Measurements from ENCODE around the gene MEGF11.

The MEGF11 gene

DNA sequence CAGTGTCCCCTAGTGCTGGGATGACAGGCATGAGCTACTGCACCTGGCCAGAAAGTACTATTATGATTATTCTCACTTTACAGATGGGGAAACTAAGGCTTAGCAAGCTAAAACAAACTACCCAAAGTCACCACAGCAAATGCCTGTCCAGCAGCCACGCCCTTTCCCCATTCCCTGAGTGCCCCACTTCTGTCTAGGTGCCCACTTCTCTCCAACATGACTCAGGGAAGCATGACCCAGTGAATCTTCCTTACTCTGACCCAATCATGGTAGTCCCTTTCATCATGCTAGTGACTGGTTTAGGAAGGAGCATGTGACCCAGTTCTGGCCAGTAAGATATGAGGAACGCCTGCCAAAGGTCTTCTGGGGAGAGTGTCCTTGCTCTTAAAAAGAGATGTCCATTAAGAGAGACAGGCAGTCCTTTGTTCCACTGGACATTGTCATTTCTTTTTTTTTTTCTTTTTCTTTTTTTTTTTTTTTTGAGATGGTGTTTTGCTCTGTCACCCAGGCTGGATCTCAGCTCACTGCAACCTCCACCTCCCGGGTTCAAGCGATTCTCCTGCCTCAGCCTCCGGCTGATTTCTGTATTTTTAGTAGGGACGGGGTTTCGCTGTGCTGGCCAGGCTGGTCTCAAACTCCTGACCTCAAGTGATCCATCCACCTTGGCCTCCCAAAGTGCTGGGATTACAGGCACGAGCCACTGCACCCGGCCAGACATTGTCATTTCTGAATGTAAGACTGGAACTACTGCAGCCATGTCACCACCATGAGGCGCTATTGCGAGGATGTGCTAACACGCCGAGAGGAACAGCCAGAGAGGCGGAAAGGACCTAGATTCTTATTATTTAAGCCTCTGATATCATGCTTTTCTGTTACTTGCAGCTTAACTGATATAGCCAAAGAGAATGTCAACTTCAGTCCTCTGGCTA is 19.8 kb downstream of the MEGF11 start:
- Histone ChIP-seq H3K27me3 (ENCODE audit: low read depth, low read length) (peaks cover 21% of the 10 kb centered on the region; the same call in 1 of the 2 replicates), H3K36me3 (replicated peaks; ENCODE audit: low read depth, low read length) (no peaks in the 10 kb centered on the region), H3K27ac (ENCODE audit: low read length) (no peak overlapping the region), H3K4me1 (ENCODE audit: low read length) (no peaks in the 10 kb centered on the region), H4K20me1 (ENCODE audit: insufficient read depth, low read length) (no peaks in the 10 kb centered on the region), H3K4me2 (ENCODE audit: low read length) (no peak overlapping the region), H3K9me3 (ENCODE audit: insufficient read depth, low read length) (no peaks in the 10 kb centered on the region), H3K79me2 (ENCODE audit: low read length) (no peaks in the 10 kb centered on the region), H3K4me3 (ENCODE audit: low read length) (no peak overlapping the region), H2AFZ (ENCODE audit: low read depth, low read length) (no peak overlapping the region), H3K9ac (ENCODE audit: low read length) (no peak overlapping the region)
- TF ChIP-seq, protein P1, sequence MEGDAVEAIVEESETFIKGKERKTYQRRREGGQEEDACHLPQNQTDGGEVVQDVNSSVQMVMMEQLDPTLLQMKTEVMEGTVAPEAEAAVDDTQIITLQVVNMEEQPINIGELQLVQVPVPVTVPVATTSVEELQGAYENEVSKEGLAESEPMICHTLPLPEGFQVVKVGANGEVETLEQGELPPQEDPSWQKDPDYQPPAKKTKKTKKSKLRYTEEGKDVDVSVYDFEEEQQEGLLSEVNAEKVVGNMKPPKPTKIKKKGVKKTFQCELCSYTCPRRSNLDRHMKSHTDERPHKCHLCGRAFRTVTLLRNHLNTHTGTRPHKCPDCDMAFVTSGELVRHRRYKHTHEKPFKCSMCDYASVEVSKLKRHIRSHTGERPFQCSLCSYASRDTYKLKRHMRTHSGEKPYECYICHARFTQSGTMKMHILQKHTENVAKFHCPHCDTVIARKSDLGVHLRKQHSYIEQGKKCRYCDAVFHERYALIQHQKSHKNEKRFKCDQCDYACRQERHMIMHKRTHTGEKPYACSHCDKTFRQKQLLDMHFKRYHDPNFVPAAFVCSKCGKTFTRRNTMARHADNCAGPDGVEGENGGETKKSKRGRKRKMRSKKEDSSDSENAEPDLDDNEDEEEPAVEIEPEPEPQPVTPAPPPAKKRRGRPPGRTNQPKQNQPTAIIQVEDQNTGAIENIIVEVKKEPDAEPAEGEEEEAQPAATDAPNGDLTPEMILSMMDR (IDR thresholded peaks at IDR 0.05; ENCODE audit: low read depth, low read length): peak; percentile 32
- TF ChIP-seq EZH2phosphoT487 (IDR thresholded peaks at IDR 0.05; ENCODE audit: low read depth): no peak

DNA sequence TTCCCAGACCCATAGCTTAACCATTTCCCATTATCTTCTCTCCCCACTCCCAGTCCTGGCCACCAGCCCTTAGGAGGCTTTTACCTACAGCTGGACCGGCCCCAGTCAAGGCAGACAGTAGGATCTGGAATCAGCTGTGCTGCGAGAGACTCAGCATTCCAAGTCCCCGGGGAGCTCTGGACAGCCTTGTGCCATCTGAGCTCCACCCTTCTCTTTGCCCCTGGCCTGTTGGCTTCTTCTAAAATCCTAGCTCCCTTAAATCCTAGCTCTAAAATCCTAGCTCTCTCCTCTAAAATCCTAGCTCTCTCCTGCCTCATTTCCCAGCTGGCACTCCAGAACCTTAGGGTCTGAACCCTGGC is 21.3 kb downstream of the MEGF11 start:
- Histone ChIP-seq H3K4me2 (ENCODE audit: low read length) (no peak overlapping the region), H3K4me3 (ENCODE audit: low read length) (no peak overlapping the region), H3K27ac (ENCODE audit: low read length) (no peak overlapping the region), H3K4me1 (ENCODE audit: low read length) (no peaks in the 10 kb centered on the region), H3K9ac (ENCODE audit: low read length) (no peak overlapping the region), H4K20me1 (ENCODE audit: insufficient read depth, low read length) (no peaks in the 10 kb centered on the region), H3K36me3 (replicated peaks; ENCODE audit: low read depth, low read length) (no peaks in the 10 kb centered on the region), H3K9me3 (ENCODE audit: insufficient read depth, low read length) (no peaks in the 10 kb centered on the region), H3K27me3 (ENCODE audit: low read depth, low read length) (peaks cover 21% of the 10 kb centered on the region; the same call in 1 of the 2 replicates), H3K79me2 (ENCODE audit: low read length) (no peaks in the 10 kb centered on the region), H2AFZ (ENCODE audit: low read depth, low read length) (no peak overlapping the region)
- TF ChIP-seq, protein P1 (IDR thresholded peaks at IDR 0.05; ENCODE audit: low read depth, low read length): no peak
- TF ChIP-seq EZH2phosphoT487 (IDR thresholded peaks at IDR 0.05; ENCODE audit: low read depth): no peak

DNA sequence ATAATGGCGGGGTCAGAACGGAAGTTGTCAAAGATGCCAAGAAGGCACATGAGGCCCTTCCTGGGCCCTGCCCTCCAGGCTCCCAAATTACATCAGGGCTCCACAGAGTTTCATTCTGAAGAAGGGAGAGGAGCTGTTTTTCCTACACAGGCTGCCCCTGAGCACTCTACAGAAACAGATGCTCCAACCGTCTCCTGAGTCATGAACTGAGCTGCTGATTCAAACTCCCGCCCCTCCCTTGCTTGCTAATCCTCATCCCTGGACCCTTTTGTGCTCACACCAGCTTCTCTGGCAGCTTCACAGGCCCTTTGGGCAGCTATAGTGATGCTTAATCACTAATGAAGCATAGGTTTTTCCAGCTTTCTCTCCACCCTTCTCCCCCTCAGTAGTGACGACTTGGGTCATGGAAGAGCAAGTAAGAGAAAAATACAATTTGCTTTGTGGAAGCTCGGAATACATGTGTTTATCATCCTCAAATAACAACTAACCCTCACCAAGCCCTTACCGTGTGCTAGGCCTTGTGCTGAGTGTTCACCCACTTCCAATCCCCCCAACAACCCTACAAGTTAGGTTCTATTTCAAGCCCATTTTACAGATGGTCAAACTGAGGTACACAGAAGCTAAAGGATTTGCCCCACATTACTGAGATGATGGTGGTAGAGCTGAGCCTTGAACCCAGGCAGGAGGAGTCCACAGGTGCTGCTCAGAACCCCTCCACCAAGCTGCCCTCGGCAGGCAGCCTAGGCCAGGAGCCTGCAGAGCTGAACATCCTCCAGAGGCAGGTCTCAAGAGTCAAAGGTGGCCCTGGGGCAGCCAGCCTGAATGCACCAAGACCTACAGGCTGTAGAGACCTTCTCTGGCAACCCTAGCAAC is 21.9 kb downstream of the MEGF11 start:
- Histone ChIP-seq H2AFZ (ENCODE audit: low read depth, low read length) (no peak overlapping the region), H3K9me3 (ENCODE audit: insufficient read depth, low read length) (no peaks in the 10 kb centered on the region), H3K27ac (ENCODE audit: low read length) (no peak overlapping the region), H3K4me2 (ENCODE audit: low read length) (no peak overlapping the region), H3K36me3 (replicated peaks; ENCODE audit: low read depth, low read length) (no peaks in the 10 kb centered on the region), H3K4me1 (ENCODE audit: low read length) (no peaks in the 10 kb centered on the region), H3K9ac (ENCODE audit: low read length) (no peak overlapping the region), H3K27me3 (ENCODE audit: low read depth, low read length) (peaks cover 21% of the 10 kb centered on the region; the same call in 1 of the 2 replicates), H4K20me1 (ENCODE audit: insufficient read depth, low read length) (no peaks in the 10 kb centered on the region), H3K4me3 (ENCODE audit: low read length) (no peak overlapping the region), H3K79me2 (ENCODE audit: low read length) (no peaks in the 10 kb centered on the region)
- TF ChIP-seq EZH2phosphoT487 (IDR thresholded peaks at IDR 0.05; ENCODE audit: low read depth): no peak
- TF ChIP-seq, protein P1 (IDR thresholded peaks at IDR 0.05; ENCODE audit: low read depth, low read length): no peak

Data from OCI-LY3 (cell line).